Naive thymus-derived CD4-positive, alpha-beta T cell (primary cell): ENCODE data around the gene ADAP1. TPM values are rescaled to one million over a fixed set of nuclear protein-coding genes. Genes with fewer than 3 reads are reported as not detected.

Source experiments
- ATAC-seq: fragments of 150-1000 bp; cut with Tn5 transposase; 2 replicates; pipeline ENCODE4 v1.10.0; 2021; ENCODE audit warnings: mild to moderate bottlenecking, moderate library complexity
- CTCF ChIA-PET: fragments of 350-600 bp; sonication (Branson Sonifier 250); formaldehyde crosslinking; loops from one replicate; lab custom pipeline; 2021; ENCODE audit warnings: antibody characterized with exemption; lab: Charles Lee
- POLR2A ChIA-PET: fragments of 350-600 bp; sonication (Branson Sonifier 250); formaldehyde crosslinking; loops from one replicate; lab custom pipeline; 2021; ENCODE audit warnings: antibody characterized with exemption, inconsistent platforms; lab: Charles Lee
- DNase-seq, 9 donors: peaks; one replicate each; pipeline versions ENCODE4 v3.0.0 to v3.0.0-alpha.2; 2020 to 2022; ENCODE audit warnings: mixed read lengths in 1 of 9
- H3K27ac ChIP-seq: one replicate; pipeline ENCODE4 v1.7.0; 2013; ENCODE audit warnings: mild to moderate bottlenecking, low read depth, low read length, moderate library complexity
- H3K27me3 ChIP-seq, 2 donors: one replicate each; pipeline ENCODE4 v1.7.0; 2013; ENCODE audit warnings: low read length in 2 of 2, mild to moderate bottlenecking in 2 of 2, moderate library complexity in 2 of 2; ENCODE audit not compliant: control insufficient read depth in 2 of 2, insufficient read depth in 2 of 2
- H3K36me3 ChIP-seq, 3 experiments: 1 replicate in 2 of 3; 2 replicates in 1 of 3; pipeline ENCODE4 v1.7.0; 2013; ENCODE audit warnings: low read length in 3 of 3, mild to moderate bottlenecking in 3 of 3, moderate library complexity in 1 of 3; ENCODE audit not compliant: insufficient read depth in 3 of 3, control insufficient read depth in 2 of 3
- H3K4me1 ChIP-seq, 2 donors: one replicate each; pipeline ENCODE4 v1.7.0; 2013; ENCODE audit warnings: low read length in 2 of 2, mild to moderate bottlenecking in 2 of 2, moderate library complexity in 1 of 2; ENCODE audit not compliant: control insufficient read depth in 2 of 2, insufficient read depth in 2 of 2
- H3K4me3 ChIP-seq: 2 replicates; pipeline ENCODE4 v1.7.0; 2013; ENCODE audit warnings: mild to moderate bottlenecking, low read length
- H3K9me3 ChIP-seq, 3 experiments: 1 replicate in 2 of 3; 2 replicates in 1 of 3; pipeline ENCODE4 v1.7.0; 2013; ENCODE audit warnings: low read length in 3 of 3; ENCODE audit not compliant: control insufficient read depth in 2 of 3
- H3K27ac Mint-ChIP-seq, 9 donors: one replicate each; pipeline ENCODE4 v1.8.0; 2020 to 2022; ENCODE audit warnings: mixed read lengths in 9 of 9, mild to moderate bottlenecking in 8 of 9, moderate library complexity in 5 of 9, inconsistent platforms in 2 of 9
- H3K27me3 Mint-ChIP-seq, 5 donors: one replicate each; pipeline ENCODE4 v1.8.0; 2021 to 2022; ENCODE audit warnings: mixed read lengths in 5 of 5, mild to moderate bottlenecking in 1 of 5
- H3K36me3 Mint-ChIP-seq, 5 donors: one replicate each; pipeline ENCODE4 v1.8.0; 2020 to 2022; ENCODE audit warnings: mixed read lengths in 5 of 5, mild to moderate bottlenecking in 3 of 5, inconsistent platforms in 1 of 5
- H3K4me1 Mint-ChIP-seq, 7 donors: one replicate each; pipeline ENCODE4 v1.8.0; 2020 to 2022; ENCODE audit warnings: mixed read lengths in 7 of 7, mild to moderate bottlenecking in 3 of 7, inconsistent platforms in 1 of 7
- H3K4me3 Mint-ChIP-seq, 10 donors: one replicate each; pipeline ENCODE4 v1.8.0; 2020 to 2022; ENCODE audit warnings: mild to moderate bottlenecking in 10 of 10, mixed read lengths in 10 of 10, moderate library complexity in 6 of 10, inconsistent platforms in 2 of 10
- H3K9me3 Mint-ChIP-seq, 11 donors: one replicate each; pipeline ENCODE4 v1.8.0; 2020 to 2022; ENCODE audit warnings: mixed read lengths in 11 of 11, mild to moderate bottlenecking in 4 of 11, inconsistent platforms in 1 of 11, moderate library complexity in 1 of 11
- intact Hi-C, 2 donors: fragments of 100-400 bp; cut with micrococcal nuclease; formaldehyde crosslinking; loops; one replicate each; pipeline ENCODE4 v1.15.1; 2023
- polyA plus RNA-seq, 2 donors: library from polyadenylated mRNA; unstranded; fragments of 300-500 nt; fragmentation: Illumina TruSeq; gene quantifications; one replicate each; pipeline ENCODE4 v1.2.3, GENCODE V29; 2021
- total RNA-seq, 6 experiments: library from RNA in 5 of 6; stranded (reverse) in 5 of 6; gene quantifications; 1 replicate in 5 of 6; 2 replicates in 1 of 6; pipeline ENCODE4 v1.2.3 and lab custom pipeline; 2021 to 2026

ADAP1 gene
- total and polyA plus RNA-seq, 7 experiments from 2014 or later: 3.8 to 68.6 (median 8.7) TPM

DNA sequence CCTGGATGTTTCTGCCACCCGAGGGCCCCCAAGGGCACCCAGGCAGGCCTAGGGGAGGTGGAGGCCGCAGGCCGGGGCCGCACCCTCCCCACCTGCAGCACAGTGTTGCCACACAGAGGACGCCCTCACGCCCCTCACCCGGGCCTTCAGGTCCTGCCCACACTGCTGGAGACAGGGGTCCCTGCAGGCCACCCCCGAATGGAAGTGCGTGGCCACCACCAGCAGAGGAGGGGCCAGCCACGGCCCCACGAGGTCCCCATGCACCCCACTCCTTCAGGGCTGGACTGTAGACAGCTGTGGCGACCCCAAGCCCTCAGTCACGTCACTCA is 35.4 kb downstream of the ADAP1 start:
- H3K27ac ChIP-seq: no peak overlapping the region
- ChIA-PET POLR2A (interaction anchor here (1.0 kb wide), 1 partner anchor 9 kb away, joined by 3 read pairs; no protein-coding TSS in a partner anchor), CTCF (no interaction called here)
- H3K4me1 ChIP-seq: peaks cover 13 to 21% of the 10 kb centered on the region in 2 donors
- Mint-ChIP-seq H3K27ac (peak overlapping the region in 2 of 9 donors; percentile 28 to 29), H3K4me1 (peaks cover 17 to 31% (median 22%) of the 10 kb centered on the region in 7 donors), H3K4me3 (peak overlapping the region in 1 of 10 donors; percentile 62), H3K9me3 (peaks cover 0 to 1% (median 0%) of the 10 kb centered on the region in 11 donors), H3K36me3 (peaks cover 0 to 4% (median 0%) of the 10 kb centered on the region in 5 donors), H3K27me3 (no peaks in the 10 kb centered on the region)
- peak in 1 of 9 donors; percentile 4 for DNase-seq
- intact Hi-C loops: no loop called here
- no peaks in the 10 kb centered on the region for H3K27me3 ChIP-seq
- no peak overlapping the region for H3K4me3 ChIP-seq
- no peaks in the 10 kb centered on the region for H3K9me3 ChIP-seq
- no peaks in the 10 kb centered on the region for H3K36me3 ChIP-seq
- no peak for ATAC-seq

- POLR2A ChIA-PET: interaction anchor here (1.0 kb wide), 1 partner anchor 9 kb away, joined by 3 read pairs; no protein-coding TSS in a partner anchor
- peak overlapping the region in 1 of 9 donors; percentile 9 for H3K27ac Mint-ChIP-seq
These were observed 35.9 kb downstream of the ADAP1 start for GRCh38 chr7:918441-919113.

DNA sequence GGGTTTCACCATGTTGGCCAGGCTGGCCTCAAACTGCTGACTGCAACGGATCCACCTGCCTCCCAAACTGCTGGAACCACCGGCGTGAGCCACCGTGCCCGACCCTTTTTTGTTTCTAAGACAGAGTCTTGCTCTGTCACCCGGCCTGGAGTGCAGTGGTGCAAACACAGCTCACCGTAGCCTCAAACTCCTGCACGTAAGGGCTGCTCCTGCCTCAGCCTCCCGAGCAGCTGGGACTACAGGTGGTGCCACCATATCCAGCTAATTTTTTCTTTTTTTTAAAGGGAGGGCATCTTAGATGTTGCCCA is 36.4 kb downstream of the ADAP1 start:
- Histone ChIP-seq H3K36me3 (no peaks in the 10 kb centered on the region), H3K27ac (no peak overlapping the region), H3K9me3 (no peaks in the 10 kb centered on the region), H3K4me3 (no peak overlapping the region), H3K27me3 (no peaks in the 10 kb centered on the region), H3K4me1 (peaks cover 13% of the 10 kb centered on the region in 2 donors)
- CTCF ChIA-PET: no interaction called here
- ATAC-seq: no peak
- DNase-seq: no peak
- Mint-ChIP-seq H3K36me3 (peaks cover 0 to 4% (median 0%) of the 10 kb centered on the region in 5 donors), H3K4me1 (peaks cover 15 to 26% (median 17%) of the 10 kb centered on the region in 7 donors), H3K27me3 (no peaks in the 10 kb centered on the region), H3K4me3 (no peak overlapping the region), H3K27ac (no peak overlapping the region), H3K9me3 (peaks cover 0 to 1% (median 0%) of the 10 kb centered on the region in 11 donors)
- intact Hi-C loops: no loop called here
- POLR2A ChIA-PET: no interaction called here

More at GRCh38 chr7:918441-919113, 35.9 kb downstream of the ADAP1 start:
- ATAC-seq (no peak), DNase-seq (peak in 1 of 9 donors; percentile 14)
- peaks cover 17 to 31% (median 22%) of the 10 kb centered on the region in 7 donors for H3K4me1 Mint-ChIP-seq
- peaks cover 13 to 16% of the 10 kb centered on the region in 2 donors for H3K4me1 ChIP-seq
- no peaks in the 10 kb centered on the region for H3K36me3 ChIP-seq
- no peaks in the 10 kb centered on the region for H3K27me3 ChIP-seq
- intact Hi-C loops: no loop called here
- H3K36me3 Mint-ChIP-seq: peaks cover 0 to 4% (median 0%) of the 10 kb centered on the region in 5 donors
- H3K27ac ChIP-seq: no peak overlapping the region
- no peaks in the 10 kb centered on the region for H3K9me3 ChIP-seq
- peaks cover 0 to 1% (median 0%) of the 10 kb centered on the region in 11 donors for H3K9me3 Mint-ChIP-seq
- CTCF ChIA-PET: no interaction called here
- H3K4me3 ChIP-seq: no peak overlapping the region
- no peaks in the 10 kb centered on the region for H3K27me3 Mint-ChIP-seq
- peak overlapping the region in 1 of 10 donors; percentile 31 for H3K4me3 Mint-ChIP-seq

GRCh38 chr7:917255-918117 is 37.0 kb downstream of the ADAP1 start:
- no peaks in the 10 kb centered on the region for H3K9me3 ChIP-seq
- DNase-seq (peak in 1 of 9 donors; percentile 19), ATAC-seq (no peak)
- POLR2A ChIA-PET: no interaction called here
- CTCF ChIA-PET: no interaction called here
- H3K36me3 ChIP-seq: no peaks in the 10 kb centered on the region
- Mint-ChIP-seq H3K36me3 (peaks cover 0 to 4% (median 0%) of the 10 kb centered on the region in 5 donors), H3K27ac (peak overlapping the region in 1 of 9 donors; percentile 38), H3K27me3 (no peaks in the 10 kb centered on the region), H3K9me3 (peaks cover 0 to 1% (median 0%) of the 10 kb centered on the region in 11 donors), H3K4me3 (peak overlapping the region in 1 of 10 donors; percentile 51), H3K4me1 (peaks cover 12 to 22% (median 15%) of the 10 kb centered on the region in 7 donors)
- no peak overlapping the region for H3K27ac ChIP-seq
- H3K4me3 ChIP-seq: no peak overlapping the region
- peaks cover 12 to 13% of the 10 kb centered on the region in 2 donors for H3K4me1 ChIP-seq
- intact Hi-C loops: no loop called here
- H3K27me3 ChIP-seq: no peaks in the 10 kb centered on the region

DNA sequence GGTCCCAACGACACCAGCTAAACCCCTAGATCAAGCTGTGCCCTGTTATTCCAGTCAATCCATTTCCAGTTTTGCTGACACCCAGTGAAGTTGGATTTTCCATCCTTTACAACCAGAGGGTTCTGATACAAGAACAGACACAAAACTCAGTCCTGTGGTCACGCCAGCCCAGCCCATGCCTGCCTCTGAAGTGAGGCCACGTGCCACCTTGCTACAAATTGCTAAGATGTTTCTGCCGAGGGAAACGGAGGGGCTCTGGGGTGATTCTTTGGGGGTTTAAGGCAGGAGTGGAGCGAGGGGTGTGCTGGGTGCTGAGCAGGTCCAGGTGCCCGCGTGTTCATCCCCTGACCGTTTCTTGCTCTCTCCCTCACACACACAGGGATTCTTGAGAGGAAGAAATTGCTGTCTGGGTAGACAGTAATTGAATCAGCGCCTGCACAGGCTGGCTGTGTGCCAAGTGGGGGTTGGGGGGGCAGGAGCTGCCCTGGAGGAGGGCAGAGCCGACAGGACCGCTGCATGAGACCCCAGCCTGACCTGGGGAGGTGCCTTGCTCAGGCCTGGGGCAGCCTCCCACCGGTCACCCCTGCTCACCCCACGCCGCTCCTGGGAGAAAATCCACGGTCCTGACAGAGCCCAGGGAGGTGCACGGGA is 38.1 kb downstream of the ADAP1 start:
- Mint-ChIP-seq H3K36me3 (peaks cover 0 to 4% (median 0%) of the 10 kb centered on the region in 5 donors), H3K27me3 (no peaks in the 10 kb centered on the region), H3K9me3 (peaks cover 0 to 1% (median 0%) of the 10 kb centered on the region in 11 donors), H3K4me3 (no peak overlapping the region), H3K4me1 (peaks cover 10 to 20% (median 12%) of the 10 kb centered on the region in 7 donors), H3K27ac (peak overlapping the region in 5 of 9 donors; percentile 39 to 71 (median 65))
- peaks cover under 1 to 2% of the 10 kb centered on the region in 2 donors for H3K4me1 ChIP-seq
- no peak overlapping the region for H3K4me3 ChIP-seq
- no peak overlapping the region for H3K27ac ChIP-seq
- POLR2A ChIA-PET: no interaction called here
- no peaks in the 10 kb centered on the region for H3K9me3 ChIP-seq
- no peaks in the 10 kb centered on the region for H3K27me3 ChIP-seq
- CTCF ChIA-PET: interaction anchor here (0.6 kb wide), 1 partner anchor 12 kb away, joined by 4 read pairs; no protein-coding TSS in a partner anchor
- intact Hi-C loops: no loop called here
- no peaks in the 10 kb centered on the region for H3K36me3 ChIP-seq
- ATAC-seq: no peak
- DNase-seq: no peak
